Endothelial cell of umbilical vein (primary cell): Measurements from ENCODE around the gene GFPT1. TPM values are rescaled to one million over a fixed set of nuclear protein-coding genes. Genes with fewer than 3 reads are reported as not detected.

ENCODE experiments used
- BruUV-seq: library from RNA; stranded (reverse); fragments of 400-500 nt; replicated peaks from 2 replicates; lab custom pipeline; 2021; lab: Mats Ljungman, UMichigan
- CTCF ChIA-PET: fragments of 300-600, 350-600 bp; sonication (Branson Sonifier 250); formaldehyde crosslinking; loops from one replicate; lab custom pipeline; 2021; ENCODE audit warnings: antibody characterized with exemption, inconsistent platforms; lab: Charles Lee
- POLR2A ChIA-PET: fragments of 300-600, 350-600 bp; sonication (Branson Sonifier 250); formaldehyde crosslinking; loops from one replicate; lab custom pipeline; 2021; ENCODE audit warnings: antibody characterized with exemption, inconsistent platforms; lab: Charles Lee
- DNase-seq: peaks from one replicate; pipeline ENCODE4 v3.0.0-alpha.2; 2011; ENCODE audit warnings: low read depth, low spot score
- FAIRE-seq: peaks from 2 replicates; lab custom pipeline; 2011; peaks lifted over from hg19 to GRCh38; lab: Jason Lieb, UNC
- H2AFZ ChIP-seq: 2 replicates; pipeline ENCODE4 v1.6.0; 2012; ENCODE audit warnings: low read depth, low read length, control low read depth, inconsistent platforms
- H3K27ac ChIP-seq: 2 replicates; pipeline ENCODE4 v1.5.1; 2011; ENCODE audit warnings: low read depth, mild to moderate bottlenecking, control low read depth, low read length, moderate library complexity; ENCODE audit not compliant: insufficient read depth
- H3K27me3 ChIP-seq, 2 experiments: 2 replicates each; pipeline versions ENCODE4 v1.6.0 to v1.6.1; 2011; ENCODE audit warnings: low read length in 2 of 2, mixed read lengths in 1 of 2; ENCODE audit not compliant: control insufficient read depth in 2 of 2, insufficient read depth in 2 of 2
- H3K36me3 ChIP-seq, 2 experiments: 2 replicates in 1 of 2; 3 replicates in 1 of 2; pipeline ENCODE4 v1.5.1; 2011; ENCODE audit warnings: low read length in 2 of 2, mild to moderate bottlenecking in 1 of 2, moderate library complexity in 1 of 2; ENCODE audit not compliant: control insufficient read depth in 2 of 2, insufficient read depth in 2 of 2; ENCODE audit errors: extremely low read depth in 1 of 2
- H3K4me1 ChIP-seq: 3 replicates; pipeline ENCODE4 v1.5.1; 2011; ENCODE audit warnings: mild to moderate bottlenecking, low read length; ENCODE audit not compliant: control insufficient read depth, insufficient read depth; ENCODE audit errors: extremely low read depth
- H3K4me2 ChIP-seq: 2 replicates; pipeline ENCODE4 v1.6.1; 2011; ENCODE audit warnings: low read length, control low read depth, mixed read lengths; ENCODE audit not compliant: insufficient read depth
- H3K4me3 ChIP-seq, 3 experiments: fragments of 200-600 bp in 1 of 3; sonication (generic), shearing (Covaris generic) in 1 of 3; replicated peaks in 1 of 3; 2 replicates each; pipeline ENCODE4 v1.5.1; 2011 to 2016; ENCODE audit warnings: control low read depth in 3 of 3, low read length in 3 of 3, mild to moderate bottlenecking in 2 of 3, inconsistent platforms in 1 of 3, low read depth in 1 of 3, moderate library complexity in 1 of 3; ENCODE audit not compliant: insufficient read depth in 1 of 3
- H3K79me2 ChIP-seq: 2 replicates; pipeline ENCODE4 v1.6.0; 2012; ENCODE audit warnings: low read length, inconsistent platforms; ENCODE audit not compliant: control insufficient read depth, insufficient read depth
- H3K9ac ChIP-seq: replicated peaks from 2 replicates; pipeline ENCODE3; 2011; ENCODE audit warnings: low read length, control low read depth; ENCODE audit not compliant: insufficient read depth; ENCODE audit errors: extremely low read depth
- H3K9me1 ChIP-seq: replicated peaks from 3 replicates; pipeline ENCODE4 v1.6.0; 2011; ENCODE audit warnings: mild to moderate bottlenecking, low read length; ENCODE audit not compliant: control insufficient read depth, insufficient read depth; ENCODE audit errors: extremely low read depth
- H3K9me3 ChIP-seq: replicated peaks from 2 replicates; pipeline ENCODE4 v1.5.1; 2012; ENCODE audit warnings: low read length, inconsistent platforms; ENCODE audit not compliant: control insufficient read depth, insufficient read depth
- H4K20me1 ChIP-seq: replicated peaks from 2 replicates; pipeline ENCODE3; 2011; ENCODE audit warnings: mild to moderate bottlenecking, low read length; ENCODE audit not compliant: control insufficient read depth, insufficient read depth; ENCODE audit errors: extremely low read depth
- CTCF ChIP-seq, 2 donors: IDR thresholded peaks; 1 replicate in 1 of 2; 2 replicates in 1 of 2; pipeline ENCODE4 v1.5.1; 2011; ENCODE audit warnings: low read length in 2 of 2, mild to moderate bottlenecking in 2 of 2, moderate library complexity in 2 of 2, control low read depth in 1 of 2, inconsistent platforms in 1 of 2, low read depth in 1 of 2; ENCODE audit not compliant: insufficient read depth in 1 of 2; ENCODE audit errors: extremely low read depth in 1 of 2
- EZH2 ChIP-seq: IDR thresholded peaks from 2 replicates; pipeline ENCODE4 v1.6.1; 2012; ENCODE audit warnings: borderline replicate concordance, low read depth, mild to moderate bottlenecking, moderate library complexity, low read length, inconsistent platforms; ENCODE audit not compliant: severe bottlenecking
- FOS ChIP-seq: IDR thresholded peaks from 2 replicates; pipeline ENCODE4 v1.6.1; 2011; ENCODE audit warnings: mild to moderate bottlenecking, low read length, moderate library complexity, borderline replicate concordance; ENCODE audit not compliant: insufficient read depth
- GATA2 ChIP-seq: IDR thresholded peaks from 2 replicates; pipeline ENCODE4 v1.7.0; 2011; ENCODE audit warnings: low read depth, mild to moderate bottlenecking, moderate library complexity, mixed read lengths, low read length; ENCODE audit not compliant: insufficient read length, insufficient read depth
- JUN ChIP-seq: IDR thresholded peaks from 2 replicates; pipeline ENCODE4 v1.6.1; 2011; ENCODE audit warnings: borderline replicate concordance, low read depth; ENCODE audit not compliant: insufficient read length, insufficient read depth
- MAX ChIP-seq: IDR thresholded peaks from 2 replicates; pipeline ENCODE4 v1.6.1; 2011; ENCODE audit not compliant: insufficient read depth, insufficient read length
- MYC ChIP-seq: IDR thresholded peaks from one replicate; pipeline ENCODE4 v1.6.1; 2011; ENCODE audit warnings: mild to moderate bottlenecking, low read depth, low read length
- POLR2A ChIP-seq: IDR thresholded peaks from 2 replicates; pipeline ENCODE4 v1.6.1; 2012; ENCODE audit warnings: low read depth, mild to moderate bottlenecking, control low read depth, low read length
- POLR2AphosphoS5 ChIP-seq: IDR thresholded peaks from 2 replicates; pipeline ENCODE4 v1.6.1; 2012; ENCODE audit warnings: low read depth, mild to moderate bottlenecking, control low read depth, low read length, moderate library complexity; ENCODE audit not compliant: insufficient read depth
- dilution Hi-C: fragments of 300-500 bp; cut with MboI; formaldehyde crosslinking; loops from one replicate; pipeline ENCODE4 v1.15.0; 2019; ENCODE audit warnings: low sequenced_read_pairs; ENCODE audit not compliant: extremely low pct_ligation_motif_present
- intact Hi-C: fragments of 100-400 bp; cut with micrococcal nuclease; formaldehyde crosslinking; loops from one replicate; pipeline ENCODE4 v1.10.0; 2022
- polyA plus RNA-seq, 4 experiments: library from polyadenylated mRNA; depleted of rRNA in 3 of 4; stranded (reverse) in 3 of 4; unstranded in 1 of 4; fragments of >200 nt; gene quantifications; 2 replicates each; pipeline versions ENCODE4 v1.2.1 to v1.2.3, GENCODE V29; 2011 to 2012; ENCODE audit warnings: missing spikeins in 1 of 4
- total RNA-seq: library from RNA; stranded (reverse); gene quantifications from 2 replicates; pipeline ENCODE4 v1.2.3, GENCODE V29; 2021

GFPT1 gene
- total and polyA plus RNA-seq, 2 donors (not counting 3 experiments of a cell fraction or from before 2014, with no cell fraction given): 8.8 to 38.7 TPM

GRCh38 chr2:69291721-69292120 is 95.3 kb downstream of the GFPT1 start:
- Histone ChIP-seq H2AFZ (no peak overlapping the region), H3K9me3 (no peaks in the 10 kb centered on the region), H3K36me3 (no peaks in the 10 kb centered on the region), H3K4me3 (no peak overlapping the region), H3K9me1 (no peaks in the 10 kb centered on the region), H3K79me2 (no peaks in the 10 kb centered on the region), H3K27ac (no peak overlapping the region), H3K9ac (no peak overlapping the region), H4K20me1 (no peaks in the 10 kb centered on the region), H3K4me2 (no peak overlapping the region), H3K27me3 (no peaks in the 10 kb centered on the region), H3K4me1 (no peaks in the 10 kb centered on the region)
- DNase-seq (no peak), FAIRE-seq (no peak)
- BruUV-seq: no TSS peak
- POLR2A ChIA-PET: no interaction called here
- dilution Hi-C loops: no loop called here
- CTCF ChIA-PET: no interaction called here
- TF ChIP-seq GATA2 (no peak), FOS (no peak), EZH2 (no peak), POLR2A (no peak), MYC (no peak), JUN (no peak), POLR2AphosphoS5 (no peak), CTCF (IDR thresholded peaks at IDR 0.05; ENCODE audit: extremely low read depth in 1 of 2, insufficient read depth in 1 of 2, low read depth in 1 of 2, low read length in 2 of 2) (no peak), MAX (no peak)
- intact Hi-C loops: no loop called here
